B cell (primary cell): ENCODE measurements around the gene IL17RC. TPM values are rescaled to one million over a fixed set of nuclear protein-coding genes. Genes with fewer than 3 reads are reported as not detected.

ENCODE experiments used
- ATAC-seq: fragments of 200-7000 bp; cut with Tn5 transposase; one replicate; pipeline ENCODE4 v1.10.0; 2021; ENCODE audit warnings: low read depth, mild to moderate bottlenecking, moderate number of reproducible peaks, moderate library complexity
- CTCF ChIA-PET: fragments of 350-600 bp; sonication (Branson Sonifier 250); formaldehyde crosslinking; loops from one replicate; lab custom pipeline; 2021; ENCODE audit warnings: antibody characterized with exemption, inconsistent platforms; lab: Charles Lee
- POLR2A ChIA-PET: fragments of 350-600 bp; sonication (Branson Sonifier 250); formaldehyde crosslinking; loops from one replicate; lab custom pipeline; 2021; ENCODE audit warnings: antibody characterized with exemption; lab: Charles Lee
- DNase-seq: peaks from one replicate; pipeline ENCODE4 v3.0.0; 2013
- H2AFZ ChIP-seq: 2 replicates; pipeline ENCODE4 v1.6.1; 2012; ENCODE audit warnings: mild to moderate bottlenecking, low read depth, low read length; ENCODE audit not compliant: insufficient read depth, poor library complexity, severe bottlenecking
- H3K27ac ChIP-seq, 2 donors: 1 replicate in 1 of 2; 2 replicates in 1 of 2; pipeline ENCODE4 v1.5.1; 2012 to 2013; ENCODE audit warnings: low read length in 2 of 2, mild to moderate bottlenecking in 2 of 2, moderate library complexity in 1 of 2
- H3K27me3 ChIP-seq, 4 experiments: fragments of 200-600 bp in 1 of 4; sonication (generic) in 1 of 4; replicated peaks in 1 of 4; 1 replicate in 2 of 4; 2 replicates in 2 of 4; pipeline versions ENCODE4 v1.6.1 to v1.7.0; 2013 to 2016; ENCODE audit warnings: low read length in 3 of 4, mild to moderate bottlenecking in 2 of 4, mixed read lengths in 1 of 4, moderate library complexity in 1 of 4; ENCODE audit not compliant: insufficient read depth in 4 of 4, control insufficient read depth in 3 of 4; ENCODE audit errors: control extremely low read depth in 1 of 4
- H3K36me3 ChIP-seq, 2 experiments: replicated peaks in 1 of 2; 1 replicate in 1 of 2; 2 replicates in 1 of 2; pipeline versions ENCODE4 v1.6.1 to v1.7.1; 2013; ENCODE audit warnings: low read length in 1 of 2; ENCODE audit not compliant: insufficient read depth in 2 of 2, control insufficient read depth in 1 of 2; ENCODE audit errors: control extremely low read depth in 1 of 2, extremely low read depth in 1 of 2
- H3K4me1 ChIP-seq, 2 donors: fragments of 200-600 bp in 1 of 2; sonication (generic) in 1 of 2; 1 replicate in 1 of 2; 2 replicates in 1 of 2; pipeline versions ENCODE4 v1.5.1 to v1.6.1; 2013 to 2017; ENCODE audit warnings: low read length in 2 of 2; ENCODE audit not compliant: control insufficient read depth in 2 of 2, insufficient read depth in 2 of 2
- H3K4me2 ChIP-seq: replicated peaks from 2 replicates; pipeline ENCODE3; 2012; ENCODE audit warnings: mild to moderate bottlenecking, low read depth, low read length; ENCODE audit not compliant: poor library complexity, severe bottlenecking
- H3K4me3 ChIP-seq, 5 experiments: fragments of 200-600 bp in 1 of 5; sonication (generic) in 1 of 5; 1 replicate in 3 of 5; 2 replicates in 2 of 5; pipeline versions ENCODE4 v1.5.1 to v1.7.0; 2011 to 2016; ENCODE audit warnings: low read length in 4 of 5, mild to moderate bottlenecking in 4 of 5, low read depth in 2 of 5, control low read depth in 1 of 5, moderate library complexity in 1 of 5; ENCODE audit not compliant: insufficient read depth in 1 of 5; ENCODE audit errors: control extremely low read depth in 1 of 5, extremely low read depth in 1 of 5
- H3K79me2 ChIP-seq: fragments of 200-600 bp; sonication (generic); one replicate; pipeline ENCODE4 v1.6.0; 2016; ENCODE audit warnings: low read length; ENCODE audit not compliant: control insufficient read depth, insufficient read depth
- H3K9ac ChIP-seq: fragments of 200-600 bp; sonication (generic); 2 replicates; pipeline ENCODE4 v1.6.1; 2017; ENCODE audit warnings: mild to moderate bottlenecking, low read length, moderate library complexity
- H3K9me3 ChIP-seq, 3 donors: one replicate each; pipeline versions ENCODE4 v1.6.1 to v1.7.1; 2013; ENCODE audit warnings: low read length in 2 of 3; ENCODE audit not compliant: control insufficient read depth in 2 of 3, insufficient read depth in 1 of 3; ENCODE audit errors: control extremely low read depth in 1 of 3
- H4K20me1 ChIP-seq: 2 replicates; pipeline ENCODE4 v1.6.0; 2012; ENCODE audit warnings: mild to moderate bottlenecking, low read length; ENCODE audit not compliant: insufficient read depth, control insufficient read depth, poor library complexity, severe bottlenecking
- H3K27ac Mint-ChIP-seq: one replicate; pipeline ENCODE4 v1.8.0; 2021; ENCODE audit warnings: mixed read lengths
- H3K27me3 Mint-ChIP-seq: one replicate; pipeline ENCODE4 v1.8.0; 2021; ENCODE audit warnings: mixed read lengths
- H3K4me1 Mint-ChIP-seq: one replicate; pipeline ENCODE4 v1.8.0; 2021; ENCODE audit warnings: mixed read lengths
- H3K4me3 Mint-ChIP-seq: one replicate; pipeline ENCODE4 v1.8.0; 2021; ENCODE audit warnings: mixed read lengths
- H3K9me3 Mint-ChIP-seq: one replicate; pipeline ENCODE4 v1.8.0; 2022; ENCODE audit warnings: mixed read lengths; ENCODE audit not compliant: insufficient read depth
- CTCF ChIP-seq: fragments of 200-600 bp; IDR thresholded peaks from one replicate; pipeline ENCODE4 v1.8.0; 2022; ENCODE audit warnings: antibody characterized with exemption, mild to moderate bottlenecking
- EZH2 ChIP-seq: IDR thresholded peaks from 2 replicates; pipeline ENCODE4 v1.6.1; 2012; ENCODE audit warnings: borderline replicate concordance, low read depth, mild to moderate bottlenecking, moderate library complexity, low read length; ENCODE audit not compliant: insufficient read depth, poor library complexity, severe bottlenecking
- WGBS: methylation state at CpG from one replicate; pipeline ENCODE4 v1.1.5; 2013; ENCODE audit warnings: missing lambda C conversion rate; ENCODE audit not compliant: insufficient coverage; 5-methylcytosine and 5-hydroxymethylcytosine counted together
- intact Hi-C: fragments of 100-400 bp; cut with micrococcal nuclease; formaldehyde crosslinking; loops from one replicate; pipeline ENCODE4 v1.10.0; 2022
- polyA plus RNA-seq: library from polyadenylated mRNA; depleted of rRNA; stranded (reverse); fragments of >200 nt; gene quantifications from 2 replicates; pipeline ENCODE4 v1.2.3, GENCODE V29; 2012
- total RNA-seq, 2 donors: library from RNA; stranded (reverse); fragments of 120-200 nt in 1 of 2; gene quantifications; 1 replicate in 1 of 2; 2 replicates in 1 of 2; pipeline versions ENCODE4 v1.2.3 to v1.2.4, GENCODE V29; 2013 to 2022

IL17RC gene
- total and polyA plus RNA-seq, 2 donors (not counting 1 experiment from before 2014, with no cell fraction given) = 0.25 to 0.98 TPM

GRCh38 chr3:9949626-9950025, 32.7 kb downstream of the IL17RC start:
- Mint-ChIP-seq H3K27ac (no peak overlapping the region), H3K9me3 (no peaks in the 10 kb centered on the region), H3K27me3 (no peaks in the 10 kb centered on the region), H3K4me3 (no peak overlapping the region), H3K4me1 (peaks cover 20% of the 10 kb centered on the region)
- Histone ChIP-seq H2AFZ (no peak overlapping the region), H3K27ac (no peak overlapping the region), H3K27me3 (peaks cover 0 to 12% (median 0%) of the 10 kb centered on the region in 4 experiments), H3K4me2 (no peak overlapping the region), H3K4me3 (no peak overlapping the region), H3K4me1 (peaks cover 15 to 23% of the 10 kb centered on the region in 2 donors), H3K79me2 (no peaks in the 10 kb centered on the region), H3K9ac (no peak overlapping the region), H4K20me1 (no peaks in the 10 kb centered on the region), H3K9me3 (no peaks in the 10 kb centered on the region), H3K36me3 (peaks cover 0 to 2% of the 10 kb centered on the region in 2 experiments)
- TF ChIP-seq EZH2 (no peak), CTCF (no peak)
- ChIA-PET CTCF (interaction anchor here (2.6 kb wide), 1 partner anchor 17 kb away, joined by 11 read pairs; the partner anchor contains the start of gene CRELD1), POLR2A (no interaction called here)
- intact Hi-C loops = loop anchor here (5.0 kb wide), 2 partner anchors 38 to 298 kb away; partner anchors contain the start of genes EMC3 and TATDN2
- DNase-seq (no peak), ATAC-seq (no peak)
- 92% methylated on average over 9 of the region's 9 CpGs for WGBS

- peak overlapping the region; percentile 87 for H3K4me2 ChIP-seq
- peaks cover 0 to 2% of the 10 kb centered on the region in 2 experiments for H3K36me3 ChIP-seq
- H3K4me3 Mint-ChIP-seq = peak overlapping the region; percentile 91
- peaks cover 15 to 20% of the 10 kb centered on the region in 2 donors for H3K4me1 ChIP-seq
- H3K79me2 ChIP-seq = no peaks in the 10 kb centered on the region
- DNase-seq (no peak), ATAC-seq (no peak)
- no peaks in the 10 kb centered on the region for H3K9me3 ChIP-seq
- H3K4me1 Mint-ChIP-seq = peaks cover 16% of the 10 kb centered on the region
- H3K27me3 Mint-ChIP-seq = no peaks in the 10 kb centered on the region
- TF ChIP-seq EZH2 = no peak
- no peak for TF ChIP-seq CTCF
- peak overlapping the region; percentile 70 for H2AFZ ChIP-seq
- peak overlapping the region in 2 of 5 experiments; percentile 53 to 69 for H3K4me3 ChIP-seq
- intact Hi-C loops = loop anchor here (5.0 kb wide), 1 partner anchor 36 kb away; the partner anchor contains the start of gene EMC3
- H3K27ac ChIP-seq = no peak overlapping the region
- ChIA-PET POLR2A (interaction anchor here (2.0 kb wide), 1 partner anchor 18 kb away, joined by 11 read pairs; the partner anchor contains the start of gene CRELD1), CTCF (interaction anchor here (2.2 to 2.9 kb wide), 2 partner anchors 16 to 19 kb away, joined by 5 to 22 read pairs; partner anchors contain the start of gene CRELD1)
- peak overlapping the region; percentile 71 for H3K9ac ChIP-seq
- H3K27ac Mint-ChIP-seq = no peak overlapping the region
- WGBS = 0% methylated on average over 5 of the region's 7 CpGs
- no peaks in the 10 kb centered on the region for H3K9me3 Mint-ChIP-seq
- no peaks in the 10 kb centered on the region for H4K20me1 ChIP-seq
- H3K27me3 ChIP-seq = peaks cover 0 to 12% (median 0%) of the 10 kb centered on the region in 4 experiments
These were observed 34.2 kb downstream of the IL17RC start for GRCh38 chr3:9951126-9951525.
